H1 (cell line): ENCODE measurements around the gene STIM2. TPM values are rescaled to one million over a fixed set of nuclear protein-coding genes. Genes with fewer than 3 reads are reported as not detected.

ENCODE experiments used
- CTCF ChIA-PET: fragments of 300-600 bp; sonication (Branson Sonifier 250); formaldehyde crosslinking; loops from one replicate; lab custom pipeline; 2021; ENCODE audit not compliant: partially characterized antibody; lab: Charles Lee
- POLR2A ChIA-PET: fragments of 300-600 bp; sonication (Branson Sonifier 250); formaldehyde crosslinking; loops from one replicate; lab custom pipeline; 2021; ENCODE audit warnings: inconsistent platforms; ENCODE audit not compliant: partially characterized antibody; lab: Charles Lee
- DNase-seq, 2 experiments: peaks; one replicate each; pipeline versions ENCODE4 v3.0.0 to v3.0.0-alpha.2; 2010 to 2022; ENCODE audit warnings: low spot score in 2 of 2, low read depth in 1 of 2, mixed read lengths in 1 of 2
- FAIRE-seq: peaks from 2 replicates; lab custom pipeline; 2011; peaks lifted over from hg19 to GRCh38; lab: Jason Lieb, UNC
- H2AFZ ChIP-seq: 2 replicates; pipeline ENCODE4 v1.8.1; 2012; ENCODE audit warnings: low read length, inconsistent platforms
- H2AK5ac ChIP-seq: 2 replicates; pipeline ENCODE4 v1.6.1; 2013; ENCODE audit warnings: low read depth, low read length
- H2BK120ac ChIP-seq: replicated peaks from 2 replicates; pipeline ENCODE3; 2013; ENCODE audit warnings: low read depth, low read length, inconsistent platforms
- H2BK12ac ChIP-seq: 2 replicates; pipeline ENCODE4 v1.6.1; 2013; ENCODE audit warnings: low read depth, low read length
- H2BK15ac ChIP-seq: 2 replicates; pipeline ENCODE4 v1.6.1; 2013; ENCODE audit warnings: low read length
- H2BK20ac ChIP-seq: 2 replicates; pipeline ENCODE4 v1.6.1; 2013; ENCODE audit warnings: low read length
- H2BK5ac ChIP-seq: 2 replicates; pipeline ENCODE4 v1.6.1; 2013; ENCODE audit warnings: low read depth, low read length
- H3K14ac ChIP-seq: 2 replicates; pipeline ENCODE4 v1.6.1; 2013; ENCODE audit warnings: inconsistent platforms; ENCODE audit not compliant: insufficient read length
- H3K18ac ChIP-seq: 2 replicates; pipeline ENCODE4 v1.6.1; 2013; ENCODE audit warnings: low read length; ENCODE audit errors: extremely low read depth
- H3K23ac ChIP-seq: 2 replicates; pipeline ENCODE4 v1.6.1; 2013; ENCODE audit warnings: inconsistent platforms; ENCODE audit not compliant: insufficient read length
- H3K23me2 ChIP-seq: 2 replicates; pipeline ENCODE4 v1.6.1; 2013; ENCODE audit warnings: low read depth, low read length
- H3K27ac ChIP-seq: 2 replicates; pipeline ENCODE4 v1.6.1; 2011; ENCODE audit warnings: low read depth, low read length, inconsistent platforms
- H3K27me3 ChIP-seq, 4 experiments: replicated peaks in 1 of 4; 1 replicate in 1 of 4; 2 replicates in 3 of 4; pipeline versions ENCODE4 v1.6.1 to v1.8.1; 2011 to 2013; ENCODE audit warnings: low read length in 3 of 4, mild to moderate bottlenecking in 3 of 4, inconsistent platforms in 2 of 4, mixed read lengths in 2 of 4, moderate library complexity in 1 of 4; ENCODE audit not compliant: control insufficient read depth in 3 of 4, insufficient read depth in 3 of 4; ENCODE audit errors: extremely low read depth in 1 of 4
- H3K36me3 ChIP-seq, 4 experiments: 2 replicates each; pipeline versions ENCODE4 v1.6.1 to v1.8.1; 2011 to 2013; ENCODE audit warnings: mild to moderate bottlenecking in 4 of 4, low read length in 3 of 4, moderate library complexity in 2 of 4, control low read depth in 1 of 4, inconsistent platforms in 1 of 4; ENCODE audit not compliant: insufficient read depth in 4 of 4, control insufficient read depth in 2 of 4
- H3K4ac ChIP-seq: replicated peaks from 2 replicates; pipeline ENCODE3; 2013; ENCODE audit warnings: low read length, low read depth, mixed read lengths, inconsistent platforms; ENCODE audit not compliant: insufficient read length
- H3K4me1 ChIP-seq, 4 experiments: replicated peaks in 1 of 4; 1 replicate in 1 of 4; 2 replicates in 3 of 4; pipeline versions ENCODE4 v1.6.1 to v1.8.1; 2011 to 2013; ENCODE audit warnings: low read length in 3 of 4, inconsistent platforms in 2 of 4, mixed read lengths in 1 of 4; ENCODE audit not compliant: insufficient read depth in 4 of 4, control insufficient read depth in 3 of 4
- H3K4me2 ChIP-seq, 2 experiments: 2 replicates each; pipeline versions ENCODE4 v1.6.1 to v1.8.1; 2011 to 2013; ENCODE audit warnings: low read depth in 2 of 2, low read length in 2 of 2, control low read depth in 1 of 2, inconsistent platforms in 1 of 2, mild to moderate bottlenecking in 1 of 2; ENCODE audit not compliant: insufficient read depth in 1 of 2
- H3K4me3 ChIP-seq, 4 experiments: fragments of 200-600, 300-600 bp in 1 of 4; sonication (generic), shearing (Covaris generic), sonication (Bioruptor Twin) in 1 of 4; 2 replicates each; pipeline versions ENCODE4 v1.5.1 to v1.8.1; 2011 to 2016; ENCODE audit warnings: low read length in 4 of 4, low read depth in 3 of 4, control low read depth in 2 of 4, inconsistent platforms in 2 of 4, mild to moderate bottlenecking in 2 of 4, mixed read lengths in 1 of 4, moderate library complexity in 1 of 4; ENCODE audit not compliant: insufficient read depth in 2 of 4; ENCODE audit errors: extremely low read depth in 1 of 4
- H3K56ac ChIP-seq: replicated peaks from 2 replicates; pipeline ENCODE3; 2013; ENCODE audit warnings: low read depth, mild to moderate bottlenecking, mixed read lengths, low read length, inconsistent platforms; ENCODE audit not compliant: insufficient read length
- H3K79me1 ChIP-seq: 2 replicates; pipeline ENCODE4 v1.6.1; 2013; ENCODE audit warnings: low read depth, low read length, control low read depth
- H3K79me2 ChIP-seq, 2 experiments: 2 replicates each; pipeline versions ENCODE4 v1.6.1 to v1.8.1; 2012 to 2013; ENCODE audit warnings: low read length in 2 of 2, mild to moderate bottlenecking in 2 of 2, inconsistent platforms in 1 of 2; ENCODE audit not compliant: insufficient read depth in 2 of 2, control insufficient read depth in 1 of 2
- H3K9ac ChIP-seq, 4 experiments: replicated peaks in 1 of 4; 1 replicate in 1 of 4; 2 replicates in 3 of 4; pipeline versions ENCODE4 v1.6.1 to v1.8.1; 2011 to 2013; ENCODE audit warnings: low read depth in 3 of 4, low read length in 3 of 4, control low read depth in 2 of 4, mild to moderate bottlenecking in 2 of 4, moderate library complexity in 2 of 4, inconsistent platforms in 1 of 4; ENCODE audit errors: extremely low read depth in 1 of 4
- H3K9me3 ChIP-seq, 2 experiments: 2 replicates each; pipeline versions ENCODE4 v1.6.1 to v1.8.1; 2012 to 2013; ENCODE audit warnings: mild to moderate bottlenecking in 2 of 2, moderate library complexity in 2 of 2, control low read depth in 1 of 2, inconsistent platforms in 1 of 2, low read depth in 1 of 2, low read length in 1 of 2, mixed read lengths in 1 of 2; ENCODE audit not compliant: insufficient read depth in 2 of 2
- H4K20me1 ChIP-seq, 2 experiments: replicated peaks in 1 of 2; 2 replicates each; pipeline versions ENCODE3 to v1.8.1; 2011 to 2013; ENCODE audit warnings: inconsistent platforms in 2 of 2, low read length in 2 of 2, mild to moderate bottlenecking in 1 of 2; ENCODE audit not compliant: insufficient read depth in 2 of 2, control insufficient read depth in 1 of 2
- H4K5ac ChIP-seq: 2 replicates; pipeline ENCODE4 v1.6.1; 2013; ENCODE audit warnings: low read length, low read depth, mixed read lengths, inconsistent platforms; ENCODE audit not compliant: insufficient read length
- H4K8ac ChIP-seq: 2 replicates; pipeline ENCODE4 v1.8.0; 2013; ENCODE audit warnings: mild to moderate bottlenecking, moderate library complexity, low read length, inconsistent platforms; ENCODE audit not compliant: insufficient read depth; ENCODE audit errors: extremely low read depth
- H4K91ac ChIP-seq: replicated peaks from 2 replicates; pipeline ENCODE3; 2013; ENCODE audit warnings: low read length, mixed read lengths, inconsistent platforms; ENCODE audit not compliant: insufficient read length
- EP300 ChIP-seq, 2 experiments: IDR thresholded peaks; 1 replicate in 1 of 2; 2 replicates in 1 of 2; pipeline ENCODE4 v1.6.1; 2011 to 2012; ENCODE audit warnings: low read depth in 2 of 2, low read length in 2 of 2, mild to moderate bottlenecking in 2 of 2, borderline replicate concordance in 1 of 2, inconsistent platforms in 1 of 2, moderate library complexity in 1 of 2
- WGBS, 2 experiments: shearing (Covaris generic) in 1 of 2; methylation state at CpG; one replicate each; pipeline versions ENCODE4 v1.1.6 to v1.1.7; 2013 to 2015; ENCODE audit warnings: low lambda C conversion rate in 2 of 2, mixed read lengths in 2 of 2, inconsistent platforms in 1 of 2, low coverage in 1 of 2, missing lambda C conversion rate in 1 of 2; ENCODE audit not compliant: insufficient replicate concordance in 2 of 2, insufficient coverage in 1 of 2, insufficient read length in 1 of 2; ENCODE audit errors: extremely low coverage in 1 of 2, missing lambda C conversion rate in 1 of 2; 5-methylcytosine and 5-hydroxymethylcytosine counted together
- polyA plus RNA-seq, 7 experiments: library from polyadenylated mRNA; depleted of rRNA in 3 of 7; stranded (reverse) in 5 of 7; unstranded in 2 of 7; fragments of >200 nt in 5 of 7; fragments of 200-250 nt in 2 of 7; gene quantifications; 1 replicate in 5 of 7; 2 replicates in 1 of 7; 4 replicates in 1 of 7; pipeline versions ENCODE4 v1.2.1 to v1.2.3, GENCODE V29; 2011 to 2013; ENCODE audit warnings: missing spikeins in 2 of 7, mixed read lengths in 2 of 7
- total RNA-seq: library from RNA; stranded (reverse); fragmentation: NEBNext Ultra II Directional; extraction: Animal tissue kit (Norgen Biotek cat#: 25700); gene quantifications from 2 replicates; pipeline ENCODE4 v1.2.1, GENCODE V29; 2021

Gene STIM2
- total and polyA plus RNA-seq, 2 of the 8 experiments (the other 6 are each of a cell fraction or from before 2014, with no cell fraction given), result 22.9 to 23.0 TPM

- ChIA-PET POLR2A (no interaction called here), CTCF (no interaction called here)
- Histone ChIP-seq H3K23me2 (no peaks in the 10 kb centered on the region), H4K91ac (no peak overlapping the region), H2BK20ac (no peak overlapping the region), H4K5ac (no peak overlapping the region), H2BK15ac (no peak overlapping the region), H2BK12ac (no peak overlapping the region), H2BK120ac (no peak overlapping the region), H3K9ac (no peak overlapping the region), H3K23ac (no peak overlapping the region), H3K14ac (no peak overlapping the region), H3K27ac (no peak overlapping the region), H3K79me1 (no peaks in the 10 kb centered on the region), H2AFZ (no peak overlapping the region), H3K4ac (no peak overlapping the region), H3K4me1 (peaks cover 0 to 7% (median 1%) of the 10 kb centered on the region in 4 experiments; a peak in 3 of 7 replicates), H3K4me2 (no peak overlapping the region), H2AK5ac (no peak overlapping the region), H3K36me3 (no peaks in the 10 kb centered on the region), H3K4me3 (no peak overlapping the region), H3K56ac (no peak overlapping the region), H3K79me2 (peaks cover 0 to 6% of the 10 kb centered on the region in 2 experiments; a peak in 1 of 4 replicates), H4K20me1 (no peaks in the 10 kb centered on the region), H3K9me3 (no peaks in the 10 kb centered on the region), H3K27me3 (no peaks in the 10 kb centered on the region), H2BK5ac (no peak overlapping the region), H4K8ac (no peak overlapping the region), H3K18ac (no peak overlapping the region)
- no peak for DNase-seq
- FAIRE-seq, result no peak
- WGBS, 2 experiments, result 93% methylated on average over 2 of the region's 2 CpGs; no CpG with 5 or more reads in 1 of the 2 experiments
- TF ChIP-seq EP300 (IDR thresholded peaks at IDR 0.05; ENCODE audit: borderline replicate concordance in 1 of 2, low read depth in 2 of 2, low read length in 2 of 2), result no peak
Observed at GRCh38 chr4:26942871-26943270, 82.2 kb downstream of the STIM2 start.
